Measurements from ENCODE around the gene EFEMP1.

EFEMP1 gene

DNA sequence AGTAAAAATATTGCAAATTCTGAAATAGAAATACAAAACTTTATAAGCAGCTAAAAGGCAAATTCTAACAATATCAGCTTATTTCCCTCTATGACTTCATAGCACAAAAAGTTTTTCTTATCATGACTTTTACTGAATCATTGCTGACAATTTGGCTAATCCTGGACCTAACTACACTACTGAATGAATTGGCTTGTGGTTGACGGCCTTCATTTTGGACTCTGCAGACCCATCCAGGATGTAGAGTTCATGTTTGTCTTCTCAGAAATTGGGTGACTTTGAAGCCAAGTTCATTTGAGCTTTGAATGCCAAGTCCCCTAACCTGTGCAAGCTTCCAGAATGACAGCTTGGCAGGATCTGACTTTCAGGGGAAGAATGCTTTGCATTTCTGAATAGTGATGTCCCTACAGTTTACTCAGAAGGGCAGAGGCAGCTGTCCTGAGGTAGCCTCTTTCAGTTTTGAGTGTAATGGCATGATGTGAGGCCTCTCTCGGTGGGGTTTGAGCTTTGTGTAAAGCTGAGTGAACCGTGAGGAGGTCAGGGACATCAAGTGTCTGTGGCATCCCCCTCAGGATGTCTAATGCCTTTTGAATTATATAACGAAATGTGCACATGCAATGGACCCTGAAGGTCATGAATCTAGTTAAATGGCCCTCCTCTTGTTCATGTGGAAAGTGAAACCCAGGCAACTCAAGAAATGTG lies 48.0 kb downstream of the EFEMP1 start:
- TF ChIP-seq, protein P1, sequence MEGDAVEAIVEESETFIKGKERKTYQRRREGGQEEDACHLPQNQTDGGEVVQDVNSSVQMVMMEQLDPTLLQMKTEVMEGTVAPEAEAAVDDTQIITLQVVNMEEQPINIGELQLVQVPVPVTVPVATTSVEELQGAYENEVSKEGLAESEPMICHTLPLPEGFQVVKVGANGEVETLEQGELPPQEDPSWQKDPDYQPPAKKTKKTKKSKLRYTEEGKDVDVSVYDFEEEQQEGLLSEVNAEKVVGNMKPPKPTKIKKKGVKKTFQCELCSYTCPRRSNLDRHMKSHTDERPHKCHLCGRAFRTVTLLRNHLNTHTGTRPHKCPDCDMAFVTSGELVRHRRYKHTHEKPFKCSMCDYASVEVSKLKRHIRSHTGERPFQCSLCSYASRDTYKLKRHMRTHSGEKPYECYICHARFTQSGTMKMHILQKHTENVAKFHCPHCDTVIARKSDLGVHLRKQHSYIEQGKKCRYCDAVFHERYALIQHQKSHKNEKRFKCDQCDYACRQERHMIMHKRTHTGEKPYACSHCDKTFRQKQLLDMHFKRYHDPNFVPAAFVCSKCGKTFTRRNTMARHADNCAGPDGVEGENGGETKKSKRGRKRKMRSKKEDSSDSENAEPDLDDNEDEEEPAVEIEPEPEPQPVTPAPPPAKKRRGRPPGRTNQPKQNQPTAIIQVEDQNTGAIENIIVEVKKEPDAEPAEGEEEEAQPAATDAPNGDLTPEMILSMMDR (IDR thresholded peaks at IDR 0.05; ENCODE audit: low read length, missing control alignments): no peak
- DNase-seq (ENCODE audit: low read depth): peak; percentile 67
- H3K4me3 ChIP-seq (replicated peaks; ENCODE audit: low read depth, low read length): no peak overlapping the region

DNA sequence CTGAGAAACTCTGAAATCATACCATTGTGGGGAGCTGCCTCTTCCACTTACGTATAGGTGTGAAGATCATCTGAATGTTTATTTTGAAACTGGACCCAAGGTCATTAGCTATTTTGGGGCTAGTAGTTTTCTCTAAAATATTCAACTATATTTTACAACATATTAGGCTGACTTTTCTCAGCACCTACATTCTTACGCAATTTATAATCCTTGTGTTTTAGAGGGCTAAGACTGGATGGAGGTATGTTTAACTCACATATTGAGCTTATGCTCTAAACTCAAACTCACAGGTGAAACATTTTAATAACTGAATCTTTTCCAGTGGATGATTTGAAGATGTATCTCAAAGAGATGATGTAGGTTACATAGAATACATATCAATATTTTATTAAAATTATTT lies 49.2 kb downstream of the EFEMP1 start:
- H3K4me3 ChIP-seq (replicated peaks; ENCODE audit: low read depth, low read length): no peak overlapping the region
- TF ChIP-seq, protein P1 (IDR thresholded peaks at IDR 0.05; ENCODE audit: low read length, missing control alignments): no peak
- DNase-seq (ENCODE audit: low read depth): no peak

DNA sequence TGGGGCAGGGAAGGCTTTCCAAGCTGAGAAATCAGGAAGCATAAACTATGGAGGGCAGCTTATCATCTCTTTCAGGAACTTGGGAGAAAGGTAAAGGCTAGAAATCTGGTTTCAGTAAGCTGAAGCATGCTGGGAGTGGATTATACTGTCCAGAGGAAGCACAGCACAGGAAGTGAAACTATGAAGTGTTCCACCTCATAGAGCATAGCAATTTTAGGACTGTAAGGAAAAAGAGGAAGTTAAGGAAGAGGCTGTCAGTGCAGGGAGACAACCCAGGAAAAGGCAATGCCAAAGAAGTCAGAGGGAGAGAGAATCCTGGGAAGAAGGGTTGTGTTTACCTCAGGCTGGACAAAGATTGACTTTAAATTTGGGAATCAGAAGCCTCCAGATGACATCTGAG lies 51.9 kb downstream of the EFEMP1 start:
- no peak overlapping the region for H3K4me3 ChIP-seq (replicated peaks; ENCODE audit: low read depth, low read length)
- no peak for DNase-seq (ENCODE audit: low read depth)
- TF ChIP-seq, protein P1 (IDR thresholded peaks at IDR 0.05; ENCODE audit: low read length, missing control alignments): no peak

DNA sequence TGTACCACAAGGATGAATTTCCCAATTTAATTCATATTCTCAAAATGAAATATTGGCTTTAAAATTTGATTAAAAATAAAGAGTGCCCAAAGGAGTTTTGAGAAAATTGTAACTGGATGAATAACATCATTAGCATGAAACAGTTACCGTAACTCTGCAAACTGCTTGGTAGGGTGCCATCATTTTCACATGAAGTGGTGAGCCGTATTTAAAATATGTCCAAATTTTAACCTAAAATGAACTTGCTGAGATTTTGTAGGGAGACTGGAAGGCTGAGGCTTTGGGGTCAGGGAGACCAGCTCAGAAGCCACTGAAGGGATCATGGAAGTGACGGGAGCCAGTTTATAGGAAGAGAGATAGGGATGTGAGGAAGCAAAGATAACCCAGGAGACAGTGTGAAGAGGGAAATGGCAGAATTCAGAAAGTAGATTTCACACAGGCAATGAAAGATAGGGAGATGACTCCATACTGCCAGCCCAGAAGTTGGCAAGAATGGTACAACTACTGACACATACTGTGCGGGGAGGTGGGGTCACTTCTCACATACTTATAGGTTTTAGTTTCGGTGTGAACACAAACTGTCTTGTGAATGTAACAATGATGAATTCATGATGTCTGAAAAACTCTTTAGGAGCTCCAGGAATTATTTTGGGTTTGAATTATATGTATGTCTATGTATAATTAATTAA lies 53.8 kb downstream of the EFEMP1 start:
- DNase-seq (ENCODE audit: low read depth): peak; percentile 53
- H3K4me3 ChIP-seq (replicated peaks; ENCODE audit: low read depth, low read length): no peak overlapping the region
- TF ChIP-seq, protein P1 (IDR thresholded peaks at IDR 0.05; ENCODE audit: low read length, missing control alignments): no peak

DNA sequence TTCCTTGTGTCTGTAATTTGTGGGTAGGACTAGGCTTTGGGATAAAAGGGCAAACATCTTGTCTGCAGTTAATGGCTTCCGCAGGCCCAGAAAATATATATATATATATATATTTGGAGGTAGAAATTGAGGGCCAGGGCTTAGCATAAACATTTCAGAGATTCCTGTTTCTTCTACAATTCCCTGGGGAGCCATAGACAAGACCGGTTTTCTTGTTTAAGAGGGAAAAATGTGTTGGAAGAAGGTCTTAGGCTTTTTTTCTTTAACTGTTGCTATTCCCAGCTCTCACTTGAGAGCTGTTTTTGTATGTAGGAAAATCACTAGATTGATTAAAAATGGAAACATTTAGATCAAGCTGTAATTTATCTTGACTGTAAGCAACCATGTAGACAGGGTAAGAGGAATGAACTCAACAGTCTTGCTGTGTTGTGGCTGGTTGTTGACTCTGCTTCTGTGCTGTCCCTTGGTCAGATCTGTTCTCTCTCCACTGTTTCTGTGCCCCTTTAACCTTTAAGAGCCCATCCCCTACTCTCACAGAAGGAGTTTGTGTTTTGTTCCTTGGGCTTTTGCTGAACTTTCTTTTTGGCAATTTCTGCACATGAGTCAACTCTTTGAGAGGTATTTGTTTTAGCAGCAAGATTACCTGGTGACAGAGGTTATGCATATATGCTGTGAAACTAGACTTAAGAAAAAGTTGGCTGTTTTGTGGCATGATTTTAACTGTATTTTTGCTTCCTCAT lies 58.3 kb downstream of the EFEMP1 start:
- TF ChIP-seq, protein P1 (IDR thresholded peaks at IDR 0.05; ENCODE audit: low read length, missing control alignments): no peak
- peak; percentile 47 for DNase-seq (ENCODE audit: low read depth)
- no peak overlapping the region for H3K4me3 ChIP-seq (replicated peaks; ENCODE audit: low read depth, low read length)

DNA sequence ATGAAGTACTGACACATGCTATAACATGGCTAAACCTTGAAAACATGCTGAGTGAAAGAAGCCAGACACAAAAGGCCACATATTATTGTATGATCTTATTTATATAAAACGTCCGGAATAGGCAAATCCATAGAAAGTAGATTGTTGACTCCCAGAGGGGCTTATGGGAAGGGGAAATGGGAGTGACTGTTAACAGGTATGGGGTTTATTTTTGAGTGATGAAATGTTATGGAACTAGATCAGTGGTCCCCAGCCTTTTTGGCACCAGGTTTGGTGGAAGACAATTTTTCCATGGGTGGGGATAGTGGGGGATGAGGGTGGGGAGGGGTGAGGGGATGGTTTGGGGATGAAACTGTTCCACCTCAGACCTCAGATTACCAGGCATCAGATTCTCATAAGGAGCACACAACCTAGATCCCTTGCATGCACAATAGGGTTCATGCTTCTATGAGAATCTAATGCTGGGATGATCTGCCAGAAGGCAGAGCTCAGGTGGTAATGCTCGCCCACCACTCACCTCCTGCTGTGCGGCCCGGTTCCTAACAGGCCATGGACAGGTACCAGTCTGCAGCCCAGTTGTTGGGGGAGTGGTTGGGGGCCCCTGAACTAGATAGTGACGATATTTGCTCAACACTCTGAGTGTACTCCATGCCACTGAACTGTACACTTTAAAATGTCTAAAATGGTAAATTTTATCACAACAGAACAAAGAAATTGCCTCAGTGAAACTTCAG lies 59.1 kb downstream of the EFEMP1 start:
- DNase-seq (ENCODE audit: low read depth): no peak
- H3K4me3 ChIP-seq (replicated peaks; ENCODE audit: low read depth, low read length): no peak overlapping the region
- TF ChIP-seq, protein P1 (IDR thresholded peaks at IDR 0.05; ENCODE audit: low read length, missing control alignments): no peak
